HEK293 (cell line): ENCODE data around the gene ADGRF3.

Experiments
- CTCF ChIA-PET: fragments of 350-600 bp; formaldehyde crosslinking; extraction: SDS; loops from one replicate; lab custom pipeline; 2021; ENCODE audit warnings: antibody characterized with exemption; lab: Yijun Ruan, JAX
- POLR2A ChIA-PET: fragments of 300-600 bp; formaldehyde crosslinking; extraction: SDS; loops from one replicate; lab custom pipeline; 2020; ENCODE audit warnings: antibody characterized with exemption, inconsistent platforms; lab: Yijun Ruan, JAX
- H3K27ac ChIP-seq: fragments of 200-500 bp; sonication (Bioruptor generic); 2 replicates; pipeline ENCODE4 v1.5.1; 2014; ENCODE audit warnings: low read depth, low read length, control low read depth, inconsistent platforms; ENCODE audit errors: extremely low read depth
- H3K36me3 ChIP-seq, 2 experiments: fragments of 200-500 bp in 1 of 2; sonication (Bioruptor generic) in 1 of 2; 1 replicate in 1 of 2; 2 replicates in 1 of 2; pipeline ENCODE4 v1.5.1; 2014 to 2017; ENCODE audit warnings: inconsistent platforms in 2 of 2, low read length in 2 of 2; ENCODE audit not compliant: control insufficient read depth in 2 of 2, insufficient read depth in 1 of 2
- H3K4me1 ChIP-seq: fragments of 200-500 bp; sonication (Bioruptor generic); 2 replicates; pipeline ENCODE4 v1.5.1; 2014; ENCODE audit warnings: mild to moderate bottlenecking, low read length, inconsistent platforms; ENCODE audit not compliant: control insufficient read depth, insufficient read depth
- H3K4me3 ChIP-seq: 2 replicates; pipeline ENCODE4 v1.5.1; 2011; ENCODE audit warnings: low read depth, mild to moderate bottlenecking, control low read depth, low read length, moderate library complexity
- H3K9me3 ChIP-seq: fragments of 200-500 bp; sonication (Bioruptor generic); 2 replicates; pipeline ENCODE4 v1.5.1; 2014; ENCODE audit warnings: low read depth, low read length, inconsistent platforms; ENCODE audit not compliant: control insufficient read depth, insufficient read depth
- EGR2 ChIP-seq: fragments of 450-650 bp; formaldehyde crosslinking; IDR thresholded peaks from 2 replicates; pipeline ENCODE4 v1.5.1; 2016; ENCODE audit warnings: low read depth, missing biosample characterization, missing genetic modification characterization
- HIC1 ChIP-seq: fragments of 450-650 bp; formaldehyde crosslinking; IDR thresholded peaks from 2 replicates; pipeline ENCODE4 v1.5.1; 2016; ENCODE audit warnings: missing biosample characterization, missing genetic modification characterization
- REPIN1 ChIP-seq: fragments of 450-650 bp; formaldehyde crosslinking; IDR thresholded peaks from 2 replicates; pipeline ENCODE4 v1.5.1; 2017; ENCODE audit warnings: missing biosample characterization, missing genetic modification characterization, low read depth
- REST ChIP-seq: fragments of 450-650 bp; formaldehyde crosslinking; IDR thresholded peaks from 2 replicates; pipeline ENCODE4 v1.5.1; 2016; ENCODE audit warnings: missing biosample characterization, missing genetic modification characterization
- SP7 ChIP-seq: fragments of 450-650 bp; formaldehyde crosslinking; IDR thresholded peaks from 2 replicates; pipeline ENCODE4 v1.5.1; 2016; ENCODE audit warnings: missing biosample characterization, missing genetic modification characterization
- TRIM28 ChIP-seq: IDR thresholded peaks from 2 replicates; pipeline ENCODE4 v1.6.1; 2011; ENCODE audit warnings: low read length, control low read depth, borderline replicate concordance
- YY2 ChIP-seq: fragments of 450-650 bp; formaldehyde crosslinking; IDR thresholded peaks from 2 replicates; pipeline ENCODE4 v1.5.1; 2016; ENCODE audit warnings: missing biosample characterization, missing genetic modification characterization
- ZBTB17 ChIP-seq: fragments of 450-650 bp; formaldehyde crosslinking; IDR thresholded peaks from 2 replicates; pipeline ENCODE4 v1.5.1; 2016; ENCODE audit warnings: missing biosample characterization, missing genetic modification characterization
- ZBTB20 ChIP-seq: fragments of 450-650 bp; formaldehyde crosslinking; IDR thresholded peaks from 2 replicates; pipeline ENCODE4 v1.5.1; 2016; ENCODE audit warnings: missing biosample characterization, missing genetic modification characterization
- ZEB2 ChIP-seq: fragments of 450-650 bp; formaldehyde crosslinking; IDR thresholded peaks from 2 replicates; pipeline ENCODE4 v1.5.1; 2016; ENCODE audit warnings: missing biosample characterization, missing genetic modification characterization
- ZFHX2 ChIP-seq: fragments of 450-650 bp; formaldehyde crosslinking; conservative IDR thresholded peaks from 2 replicates; pipeline ENCODE4 v1.5.1; 2016; ENCODE audit warnings: missing biosample characterization, missing genetic modification characterization
- ZFP37 ChIP-seq: fragments of 450-650 bp; formaldehyde crosslinking; IDR thresholded peaks from 2 replicates; pipeline ENCODE4 v1.5.1; 2016; ENCODE audit warnings: missing biosample characterization, missing genetic modification characterization
- ZNF10 ChIP-seq: fragments of 450-650 bp; formaldehyde crosslinking; IDR thresholded peaks from 2 replicates; pipeline ENCODE4 v1.5.1; 2017; ENCODE audit warnings: missing biosample characterization, missing genetic modification characterization
- ZNF121 ChIP-seq: fragments of 450-650 bp; formaldehyde crosslinking; IDR thresholded peaks from 2 replicates; pipeline ENCODE4 v1.5.1; 2016; ENCODE audit warnings: missing biosample characterization, missing genetic modification characterization
- ZNF433 ChIP-seq: fragments of 450-650 bp; formaldehyde crosslinking; IDR thresholded peaks from 2 replicates; pipeline ENCODE4 v1.5.1; 2016; ENCODE audit warnings: missing biosample characterization, missing genetic modification characterization, low read depth
- ZNF560 ChIP-seq: fragments of 450-650 bp; formaldehyde crosslinking; IDR thresholded peaks from 2 replicates; pipeline ENCODE4 v1.5.1; 2017; ENCODE audit warnings: missing biosample characterization, missing genetic modification characterization, borderline replicate concordance
- ZNF561 ChIP-seq: fragments of 450-650 bp; IDR thresholded peaks from 2 replicates; pipeline ENCODE4 v1.5.1; 2018; ENCODE audit warnings: missing biosample characterization, missing genetic modification characterization, borderline replicate concordance
- ZNF596 ChIP-seq: fragments of 450-650 bp; IDR thresholded peaks from 2 replicates; pipeline ENCODE4 v1.5.0; 2018; ENCODE audit warnings: missing biosample characterization, mild to moderate bottlenecking, missing genetic modification characterization, moderate library complexity
- ZNF658 ChIP-seq: fragments of 450-650 bp; formaldehyde crosslinking; IDR thresholded peaks from 2 replicates; pipeline ENCODE4; 2016; ENCODE audit warnings: missing biosample characterization, missing genetic modification characterization
- ZNF768 ChIP-seq: fragments of 450-650 bp; formaldehyde crosslinking; IDR thresholded peaks from 2 replicates; pipeline ENCODE4 v1.5.1; 2018; ENCODE audit warnings: missing biosample characterization, mild to moderate bottlenecking, missing genetic modification characterization
- ZNF792 ChIP-seq: fragments of 450-650 bp; formaldehyde crosslinking; IDR thresholded peaks from 2 replicates; pipeline ENCODE4 v1.5.1; 2016; ENCODE audit warnings: missing biosample characterization, missing genetic modification characterization
- TF ChIP-seq, protein P1 (sequence below): fragments of 450-650 bp; formaldehyde crosslinking; IDR thresholded peaks from 2 replicates; pipeline ENCODE4 v1.5.1; 2016; ENCODE audit warnings: missing biosample characterization, missing genetic modification characterization

Gene ADGRF3

DNA sequence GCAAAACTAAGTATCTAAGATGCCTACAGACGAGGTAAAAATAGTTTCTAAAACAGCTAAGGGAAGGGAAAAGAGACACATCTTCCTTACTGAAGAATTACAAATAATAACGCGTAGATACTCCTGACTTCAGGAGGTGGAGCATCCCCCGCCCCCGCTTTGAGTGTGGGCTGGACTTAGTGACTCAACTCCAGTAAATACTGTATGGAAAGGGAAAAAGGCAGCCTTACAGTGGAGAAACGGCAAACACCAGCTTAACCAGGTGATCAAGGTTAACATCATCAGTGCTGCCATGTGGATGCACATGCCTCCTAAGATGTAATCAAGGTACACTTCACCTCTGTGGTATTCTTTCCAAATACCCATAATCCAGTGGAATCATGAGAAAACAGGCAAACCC, 53.9 kb downstream of the ADGRF3 start:
- no peak overlapping the region for H3K27ac ChIP-seq
- no peaks in the 10 kb centered on the region for H3K9me3 ChIP-seq
- CTCF ChIA-PET, result no interaction called here
- no peak overlapping the region for H3K4me3 ChIP-seq
- POLR2A ChIA-PET, result no interaction called here
- no peaks in the 10 kb centered on the region for H3K4me1 ChIP-seq
- H3K36me3 ChIP-seq, result peaks cover 0 to 8% of the 10 kb centered on the region in 2 experiments; a peak in 2 of 3 replicates
- TF ChIP-seq ZNF768 (tag by site-specific recombination) (no peak), EGR2 (tag by site-specific recombination) (peak; percentile 35; the same call in 1 of the 2 replicates), REST (tag by site-specific recombination) (no peak), ZFHX2 (peak; percentile 73)
- TF ChIP-seq, protein P1, sequence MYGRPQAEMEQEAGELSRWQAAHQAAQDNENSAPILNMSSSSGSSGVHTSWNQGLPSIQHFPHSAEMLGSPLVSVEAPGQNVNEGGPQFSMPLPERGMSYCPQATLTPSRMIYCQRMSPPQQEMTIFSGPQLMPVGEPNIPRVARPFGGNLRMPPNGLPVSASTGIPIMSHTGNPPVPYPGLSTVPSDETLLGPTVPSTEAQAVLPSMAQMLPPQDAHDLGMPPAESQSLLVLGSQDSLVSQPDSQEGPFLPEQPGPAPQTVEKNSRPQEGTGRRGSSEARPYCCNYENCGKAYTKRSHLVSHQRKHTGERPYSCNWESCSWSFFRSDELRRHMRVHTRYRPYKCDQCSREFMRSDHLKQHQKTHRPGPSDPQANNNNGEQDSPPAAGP, result no peak

GRCh38 chr2:26290001-26290400, 56.6 kb downstream of the ADGRF3 start:
- ChIA-PET CTCF (no interaction called here), POLR2A (no interaction called here)
- TF ChIP-seq HIC1 (no peak), ZBTB20 (tag by site-specific recombination) (no peak), SP7 (tag by site-specific recombination) (no peak), ZFP37 (tag by site-specific recombination) (no peak)
- no peaks in the 10 kb centered on the region for H3K9me3 ChIP-seq
- no peak overlapping the region for H3K27ac ChIP-seq
- no peaks in the 10 kb centered on the region for H3K4me1 ChIP-seq
- no peak overlapping the region for H3K4me3 ChIP-seq
- H3K36me3 ChIP-seq, result peaks cover 7 to 18% of the 10 kb centered on the region in 2 experiments

- no peaks in the 10 kb centered on the region for H3K9me3 ChIP-seq
- no peak for TF ChIP-seq ZBTB20 (tag by site-specific recombination)
- TF ChIP-seq REPIN1, result no peak
- TF ChIP-seq HIC1, result no peak
- TF ChIP-seq ZNF560 (tag by site-specific recombination), result no peak
- TF ChIP-seq ZNF792, result no peak
- no peak for TF ChIP-seq ZNF121 (tag by site-specific recombination)
- no peak for TF ChIP-seq ZNF10 (tag by site-specific recombination)
- no peak for TF ChIP-seq ZNF596
- TF ChIP-seq ZNF433 (tag by site-specific recombination), result no peak
- no peak for TF ChIP-seq TRIM28
- no peak for TF ChIP-seq YY2 (tag by site-specific recombination)
- TF ChIP-seq ZNF658 (tag by site-specific recombination), result no peak
- TF ChIP-seq ZBTB17 (tag by site-specific recombination), result no peak
- TF ChIP-seq ZNF561, result no peak
- TF ChIP-seq ZEB2 (tag by site-specific recombination), result no peak
- TF ChIP-seq, all 188 proteins: peak for 0
- Histone ChIP-seq H3K36me3 (peaks cover 11 to 42% of the 10 kb centered on the region in 2 experiments), H3K27ac (no peak overlapping the region), H3K4me1 (no peaks in the 10 kb centered on the region), H3K4me3 (no peak overlapping the region)
- CTCF ChIA-PET, result interaction anchor here (0.7 to 0.9 kb wide), 3 partner anchors 11 to 304 kb away, joined by 3 read pairs; no protein-coding TSS in a partner anchor
- POLR2A ChIA-PET, result no interaction called here
These were observed 60.7 kb downstream of the ADGRF3 start for GRCh38 chr2:26285931-26286330.
